Right hindlimb (tissue), 1 donor: Measurements from ENCODE around the gene RPS6KA3.

Experiments used
- DNase-seq: peaks from one replicate; pipeline ENCODE4 v3.0.0-alpha.2; 2018

RPS6KA3 gene

DNA sequence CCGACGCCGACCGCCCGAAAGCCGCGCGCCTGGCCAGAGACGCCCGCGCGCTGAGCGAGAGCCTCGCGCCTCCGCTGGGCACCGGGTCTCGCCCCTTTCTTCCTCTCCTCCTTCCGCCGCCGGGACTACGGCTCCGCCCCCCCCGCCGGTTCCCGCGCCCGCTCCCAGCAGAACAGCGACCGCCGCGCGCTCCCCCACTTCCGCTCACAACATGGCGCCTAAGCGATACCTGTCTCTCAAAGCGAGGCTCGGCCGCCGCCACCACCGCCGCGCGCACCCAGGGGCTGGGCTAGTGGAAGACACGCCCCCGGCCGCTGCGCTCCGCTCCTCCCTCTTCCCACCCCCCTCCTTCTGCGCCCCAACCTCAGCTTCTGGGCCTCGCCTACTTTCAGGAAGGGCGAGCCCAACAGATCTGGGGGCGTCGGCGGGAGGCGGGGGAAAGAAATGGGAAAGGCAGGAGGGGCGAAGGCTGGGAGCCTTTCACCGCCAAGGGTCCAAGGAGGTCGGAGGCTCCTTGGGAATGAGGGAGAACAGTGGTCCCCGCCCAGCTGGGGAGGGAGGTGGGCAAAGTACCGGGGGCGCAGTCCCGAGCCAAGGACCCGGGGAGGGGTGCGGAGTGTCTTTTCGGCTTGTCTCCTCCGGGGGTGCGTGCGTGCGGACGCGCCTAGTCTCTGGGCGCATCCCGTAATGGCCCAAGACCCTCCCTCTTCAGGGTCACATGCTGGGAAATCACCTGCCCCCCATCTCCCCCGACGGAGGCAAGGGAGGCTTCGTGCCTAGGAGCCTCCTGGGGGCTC lies at the start of gene RPS6KA3:
Gene RPS6KA3 (minus strand): TSS at position 100 of the 797 bp plus-strand sequence. CDS start 277 bp downstream, outside the sequence.
- peak; percentile 92 for DNase-seq

DNA sequence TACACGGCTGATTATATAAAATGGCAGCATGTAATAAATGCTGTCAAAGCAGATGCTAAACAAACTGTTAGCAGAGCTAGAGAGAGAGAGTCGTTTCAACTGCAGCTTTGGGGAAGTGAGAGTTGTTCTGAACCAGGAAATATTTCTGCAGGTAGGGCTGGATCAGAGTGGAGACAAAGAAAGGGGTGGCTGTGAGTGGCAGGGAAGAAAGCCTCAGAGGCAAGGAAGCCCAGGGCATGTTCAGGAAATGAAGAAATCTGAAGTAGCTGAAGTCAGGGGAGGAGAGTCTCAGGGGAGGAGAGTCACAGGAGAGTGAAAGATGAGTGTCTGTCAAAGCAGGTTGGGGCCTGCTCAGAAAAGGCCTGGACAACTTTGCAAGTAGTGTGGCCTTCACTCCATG lies 48.4 kb upstream of the RPS6KA3 start:
- no peak for DNase-seq

DNA sequence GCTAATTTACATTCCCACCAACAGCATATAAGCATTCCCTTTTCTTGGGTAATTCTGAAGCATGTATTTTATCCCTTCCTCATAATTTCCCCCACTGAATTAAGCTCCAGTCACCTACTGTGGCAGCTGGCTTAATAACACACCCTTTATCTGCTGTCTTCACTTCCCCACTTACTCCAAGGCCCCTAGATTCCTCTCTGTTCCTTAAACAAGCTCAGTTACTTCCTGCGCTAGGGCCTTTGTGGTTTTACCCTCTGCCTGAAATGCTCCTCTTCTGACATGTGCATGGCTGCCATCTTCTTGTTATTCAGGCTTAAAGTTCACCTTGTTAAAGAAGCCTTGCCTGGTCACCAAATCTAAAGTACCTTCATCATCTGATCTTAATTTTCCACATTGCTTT lies 47.2 kb upstream of the RPS6KA3 start:
- DNase-seq = no peak

DNA sequence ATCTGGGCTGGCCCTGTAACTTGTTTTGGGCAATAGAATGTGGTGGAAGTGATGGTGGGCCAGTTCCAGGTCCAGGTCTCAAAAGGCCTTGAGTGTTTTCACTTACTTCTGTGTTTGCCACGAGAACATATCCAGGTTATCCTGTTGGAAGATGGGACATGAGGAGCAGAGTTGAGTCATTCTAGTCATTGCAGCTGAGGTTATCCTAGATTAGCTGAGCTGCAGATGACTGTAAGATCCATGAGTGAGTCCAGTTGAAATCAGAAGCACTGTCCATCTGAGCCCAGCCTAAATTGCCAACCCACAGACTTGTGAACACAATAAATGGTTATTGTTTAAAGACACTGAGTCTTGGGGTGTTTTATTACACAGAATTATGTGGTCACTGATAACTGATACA lies 45.3 kb upstream of the RPS6KA3 start:
- DNase-seq = no peak

GRCh38 chrX:20311505-20311904 lies 44.8 kb upstream of the RPS6KA3 start:
- no peak for DNase-seq

GRCh38 chrX:20309806-20310205 lies 43.1 kb upstream of the RPS6KA3 start:
- DNase-seq = no peak

DNA sequence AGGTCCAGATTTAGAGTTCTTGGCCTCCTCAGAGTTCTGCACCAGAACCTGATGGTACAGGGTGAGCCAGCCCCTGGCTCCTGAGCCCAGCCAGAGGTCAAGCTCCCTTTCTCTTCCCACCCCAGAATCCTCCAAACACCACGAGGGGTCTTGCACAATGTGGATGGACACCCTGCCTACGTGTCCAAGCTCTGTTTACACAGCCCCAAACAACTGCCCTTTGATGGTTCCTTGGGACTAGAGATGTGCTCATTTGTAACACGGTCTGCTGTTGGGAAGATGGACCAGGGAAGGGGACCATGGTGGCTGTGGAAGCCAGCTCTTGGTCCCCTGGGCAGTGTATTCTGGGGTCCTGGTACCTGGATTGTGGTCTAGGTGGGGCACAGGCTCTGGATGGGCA lies 40.0 kb upstream of the RPS6KA3 start:
- DNase-seq = no peak

DNA sequence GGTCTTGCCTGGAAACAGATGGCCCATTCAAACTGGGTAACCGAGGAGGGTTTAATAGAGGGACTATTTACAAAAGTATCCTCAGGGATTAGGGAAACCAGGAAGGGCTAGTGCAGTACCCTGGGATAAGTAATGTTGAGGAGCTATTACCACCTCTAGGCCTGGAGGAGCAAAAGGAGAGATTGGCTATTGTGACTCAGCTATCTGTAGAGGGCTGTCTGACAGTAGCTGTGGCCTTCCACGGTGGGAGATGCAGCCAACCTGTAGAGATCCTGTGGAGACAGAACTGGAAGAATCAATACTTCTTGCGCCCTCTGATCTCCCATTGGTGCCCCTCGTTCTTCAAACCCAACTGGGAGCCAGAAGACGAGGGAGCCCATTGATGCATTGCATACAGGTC lies 34.1 kb upstream of the RPS6KA3 start:
- no peak for DNase-seq

GRCh38 chrX:20294957-20295356 lies 28.2 kb upstream of the RPS6KA3 start:
- DNase-seq = no peak

GRCh38 chrX:20294284-20294683 lies 27.6 kb upstream of the RPS6KA3 start:
- DNase-seq = no peak

DNA sequence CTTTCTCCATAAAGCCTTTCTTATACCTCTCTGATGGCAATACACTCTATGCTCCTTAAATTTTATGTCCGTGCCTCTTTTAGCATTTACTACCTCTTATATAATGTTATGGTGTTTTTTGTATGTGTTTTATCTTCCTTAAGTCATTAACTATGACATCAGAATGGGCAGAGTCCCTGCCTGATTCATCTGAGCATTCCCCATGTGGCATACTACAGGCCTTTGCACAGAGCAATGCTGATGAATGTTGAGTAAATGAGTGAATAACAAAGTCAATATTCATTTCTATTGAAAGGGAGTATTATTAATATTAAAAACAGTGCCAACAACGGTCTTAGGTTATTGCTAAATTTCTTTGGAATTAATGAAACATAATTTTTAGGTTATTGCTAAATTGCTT lies 18.8 kb upstream of the RPS6KA3 start:
- DNase-seq = no peak

GRCh38 chrX:20284992-20285391 lies 18.3 kb upstream of the RPS6KA3 start:
- no peak for DNase-seq

GRCh38 chrX:20284444-20284843 lies 17.7 kb upstream of the RPS6KA3 start:
- no peak for DNase-seq

DNA sequence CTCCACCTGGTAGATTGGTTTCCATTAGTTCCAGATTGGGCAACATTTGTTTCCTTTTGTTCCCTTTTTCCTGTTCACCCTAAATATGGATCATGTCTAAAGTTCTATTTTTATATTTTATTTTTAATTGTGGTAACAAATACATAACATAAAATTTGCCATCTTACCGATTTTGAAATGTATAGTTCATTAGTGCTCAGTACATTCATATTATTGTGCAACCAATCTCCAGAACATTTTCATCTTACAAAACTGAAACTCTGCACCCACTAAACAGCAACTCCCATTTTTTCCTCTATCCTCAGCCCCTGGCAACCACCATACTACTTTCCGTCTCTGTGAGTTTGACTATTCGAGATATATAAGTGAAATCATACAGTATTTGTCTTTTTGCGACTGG lies 14.2 kb upstream of the RPS6KA3 start:
- DNase-seq = no peak

- DNase-seq = no peak
Observed at GRCh38 chrX:20274121-20274520, 7.4 kb upstream of the RPS6KA3 start.

DNA sequence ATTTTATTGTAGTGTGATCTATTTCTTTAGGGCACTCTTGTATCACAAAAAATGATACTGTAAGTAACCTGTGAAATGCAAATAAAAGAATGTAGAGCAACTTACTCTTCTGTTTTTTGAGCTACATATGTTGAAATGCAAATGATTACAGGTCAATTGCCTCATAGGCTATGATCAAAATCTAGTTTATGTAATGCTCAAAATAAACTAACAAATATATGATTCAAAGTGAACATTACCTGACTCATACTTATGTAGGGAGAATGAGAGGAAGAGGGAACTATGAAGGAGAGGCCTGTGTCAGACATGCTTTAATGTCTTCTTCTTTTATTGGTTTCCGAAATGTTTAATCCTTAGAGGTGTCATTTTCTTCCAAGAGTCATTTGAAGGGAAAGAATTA lies 5.0 kb upstream of the RPS6KA3 start:
- DNase-seq = no peak

DNA sequence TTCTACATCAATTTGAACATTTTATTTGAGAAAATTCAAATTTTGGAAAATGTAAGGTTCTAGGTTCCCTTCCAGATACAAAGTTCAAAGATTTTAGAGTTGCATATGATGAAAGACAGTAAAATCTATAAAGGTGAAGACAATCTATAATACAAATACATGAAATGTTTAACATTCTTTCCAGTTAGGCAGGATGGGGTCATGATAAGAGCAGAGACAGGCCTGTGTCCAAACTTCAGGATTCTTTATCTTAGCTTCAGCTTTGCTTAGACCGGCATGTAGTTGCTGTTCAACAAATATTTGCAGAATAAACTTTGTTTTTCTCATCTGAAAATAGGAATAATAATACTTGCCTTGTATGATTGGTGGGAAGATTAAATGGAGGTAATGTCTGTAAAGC lies 4.5 kb upstream of the RPS6KA3 start:
- no peak for DNase-seq

DNA sequence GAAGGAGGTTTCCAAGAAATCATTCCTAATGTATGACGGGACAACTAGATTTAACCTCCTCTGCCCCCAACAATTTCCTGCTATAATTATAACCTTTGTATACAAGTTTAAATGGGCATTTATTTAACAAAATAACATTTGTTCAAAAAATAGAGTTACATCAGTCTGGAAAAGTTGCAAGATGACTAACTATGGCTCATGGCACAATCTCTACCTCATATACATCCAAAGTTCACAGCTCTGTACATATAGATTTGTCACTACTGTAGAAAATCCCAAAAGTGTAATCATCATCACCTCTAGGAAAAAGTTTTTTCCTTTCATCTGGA lies 3.8 kb upstream of the RPS6KA3 start:
- DNase-seq = no peak

- DNase-seq = no peak
Observed at GRCh38 chrX:20269848-20270561, 3.3 kb upstream of the RPS6KA3 start.

GRCh38 chrX:20267931-20268701 lies 1.4 kb upstream of the RPS6KA3 start:
- peak; percentile 60 for DNase-seq

GRCh38 chrX:20267607-20267930 lies 860 bp upstream of the RPS6KA3 start:
- DNase-seq = no peak

GRCh38 chrX:20265726-20266681 lies 705 bp downstream of the RPS6KA3 start:
- peak; percentile 44 for DNase-seq

DNA sequence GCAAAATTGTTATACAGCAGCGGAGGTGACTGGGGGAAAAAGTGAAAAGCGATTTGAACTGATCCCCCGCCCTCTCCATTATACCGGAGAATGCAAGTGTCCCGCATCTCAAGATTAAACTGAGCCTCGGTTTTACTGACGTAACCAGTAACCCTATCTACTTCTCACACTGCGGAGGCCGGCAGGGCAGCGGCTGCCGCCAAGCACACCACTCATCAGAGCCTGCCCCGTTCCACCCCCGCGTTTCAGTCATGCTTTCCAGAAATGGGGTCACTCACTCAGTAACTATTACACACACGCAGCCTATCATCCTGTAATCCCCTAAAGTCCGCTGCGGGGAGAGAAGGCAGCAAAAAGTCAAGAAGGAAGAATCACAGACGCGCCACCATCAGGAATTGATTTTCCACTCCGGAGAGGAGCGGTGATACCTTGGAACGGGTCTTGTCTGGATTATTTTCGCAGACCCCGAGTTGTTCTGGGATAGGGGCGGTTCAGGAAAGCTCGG lies 1.4 kb downstream of the RPS6KA3 start:
- DNase-seq = peak; percentile 65
